HCT116 (cell line): Measurements from ENCODE around the gene TAC3. TPM values are rescaled to one million over a fixed set of nuclear protein-coding genes. Genes with fewer than 3 reads are reported as not detected.

Source experiments
- ATAC-seq: fragments of 200-7000 bp; cut with Tn5 transposase; 2 replicates; pipeline ENCODE4 v1.9.1; 2020; ENCODE audit warnings: mild to moderate bottlenecking, moderate library complexity
- BruUV-seq: library from RNA; stranded (reverse); fragments of 400-500 nt; replicated peaks from 2 replicates; lab custom pipeline; 2021; lab: Mats Ljungman, UMichigan
- CTCF ChIA-PET: fragments of 300-600 bp; sonication (Branson Sonifier 250); formaldehyde crosslinking; loops from one replicate; lab custom pipeline; 2021; ENCODE audit warnings: antibody characterized with exemption; lab: Charles Lee
- POLR2A ChIA-PET: fragments of 300-600, 350-600 bp; sonication (Branson Sonifier 250); formaldehyde crosslinking; loops from one replicate; lab custom pipeline; 2021; ENCODE audit warnings: antibody characterized with exemption; lab: Charles Lee
- RAD21 ChIA-PET, 2 experiments: fragments of 300-600 bp; sonication (Branson Sonifier 250); formaldehyde crosslinking; loops; one replicate each; lab custom pipeline; 2023; ENCODE audit warnings: low total read pairs in 2 of 2; ENCODE audit not compliant: uncharacterized antibody in 2 of 2, unreplicated experiment in 2 of 2, low non-redundant PET in 1 of 2; lab: Charles Lee
- DNase-seq: peaks from one replicate; pipeline ENCODE4 v3.0.0-alpha.2; 2010; ENCODE audit warnings: low read depth, low spot score
- H2AFZ ChIP-seq: fragments of 200-600 bp; shearing (Covaris generic), sonication (generic); 2 replicates; pipeline ENCODE4 v1.6.1; 2017; ENCODE audit warnings: low read depth, mixed run types, mixed read lengths, antibody characterized with exemption, low read length; ENCODE audit not compliant: poor library complexity, severe bottlenecking
- H3K27ac ChIP-seq: 2 replicates; pipeline ENCODE4 v1.5.1; 2012; ENCODE audit warnings: low read depth, low read length
- H3K27me3 ChIP-seq: fragments of 200-600 bp; sonication (generic); 2 replicates; pipeline ENCODE4 v1.6.1; 2016; ENCODE audit warnings: mixed run types, low read length, mixed read lengths; ENCODE audit not compliant: insufficient read depth
- H3K36me3 ChIP-seq, 2 experiments: fragments of 200-500 bp in 1 of 2; fragments of 200-600 bp in 1 of 2; sonication (Bioruptor generic) in 1 of 2; sonication (generic) in 1 of 2; 2 replicates each; pipeline versions ENCODE4 v1.5.1 to v1.6.1; 2014 to 2016; ENCODE audit warnings: low read length in 2 of 2, inconsistent platforms in 1 of 2, mixed read lengths in 1 of 2, mixed run types in 1 of 2; ENCODE audit not compliant: insufficient read depth in 2 of 2, control insufficient read depth in 1 of 2
- H3K4me1 ChIP-seq, 2 experiments: fragments of 200-600 bp in 1 of 2; sonication (generic) in 1 of 2; 2 replicates each; pipeline versions ENCODE4 v1.5.1 to v1.6.1; 2012 to 2017; ENCODE audit warnings: low read length in 2 of 2, inconsistent platforms in 1 of 2, mild to moderate bottlenecking in 1 of 2, mixed read lengths in 1 of 2, mixed run types in 1 of 2, moderate library complexity in 1 of 2; ENCODE audit not compliant: insufficient read depth in 2 of 2, control insufficient read depth in 1 of 2
- H3K4me2 ChIP-seq: fragments of 200-600 bp; sonication (generic); 2 replicates; pipeline ENCODE4 v1.6.1; 2017; ENCODE audit warnings: mixed run types, low read length, mixed read lengths
- H3K4me3 ChIP-seq, 2 experiments: fragments of 200-600 bp in 1 of 2; sonication (generic) in 1 of 2; replicated peaks in 1 of 2; 2 replicates each; pipeline ENCODE4 v1.5.1; 2011 to 2016; ENCODE audit warnings: low read length in 2 of 2, control low read depth in 1 of 2, low read depth in 1 of 2, mild to moderate bottlenecking in 1 of 2, mixed read lengths in 1 of 2, mixed run types in 1 of 2
- H3K79me2 ChIP-seq: fragments of 200-600 bp; sonication (generic); 2 replicates; pipeline ENCODE4 v1.6.1; 2017; ENCODE audit warnings: mild to moderate bottlenecking, mixed run types, low read length, moderate library complexity, mixed read lengths; ENCODE audit not compliant: insufficient read depth
- H3K9ac ChIP-seq: fragments of 200-600 bp; sonication (generic); 2 replicates; pipeline ENCODE4 v1.6.1; 2016; ENCODE audit warnings: low read length, mixed read lengths
- H3K9me2 ChIP-seq: fragments of 200-600 bp; sonication (generic), shearing (Covaris generic); 2 replicates; pipeline ENCODE4 v1.6.1; 2017; ENCODE audit warnings: mixed run types, mild to moderate bottlenecking, moderate library complexity; ENCODE audit not compliant: insufficient read depth
- H3K9me3 ChIP-seq, 2 experiments: fragments of 200-500 bp in 1 of 2; fragments of 200-600 bp in 1 of 2; sonication (Bioruptor generic) in 1 of 2; sonication (generic) in 1 of 2; 2 replicates each; pipeline ENCODE4 v1.6.1; 2014 to 2017; ENCODE audit warnings: low read length in 2 of 2, mixed read lengths in 2 of 2, inconsistent platforms in 1 of 2, low read depth in 1 of 2, mild to moderate bottlenecking in 1 of 2, mixed run types in 1 of 2, moderate library complexity in 1 of 2; ENCODE audit not compliant: control insufficient read depth in 1 of 2, insufficient read depth in 1 of 2
- H4K20me1 ChIP-seq: fragments of 200-600 bp; sonication (generic), shearing (Covaris generic); 2 replicates; pipeline ENCODE4 v1.6.1; 2017; ENCODE audit warnings: mixed run types, mild to moderate bottlenecking, moderate library complexity; ENCODE audit not compliant: insufficient read depth
- CTCF ChIP-seq, 3 experiments: fragments of 200-600 bp in 1 of 3; sonication (generic) in 1 of 3; IDR thresholded peaks in 2 of 3; conservative IDR thresholded peaks in 1 of 3; 2 replicates each; pipeline ENCODE4 v1.5.1; 2012 to 2017; ENCODE audit warnings: low read depth in 2 of 3, low read length in 2 of 3, antibody characterized with exemption in 1 of 3, borderline replicate concordance in 1 of 3, control low read depth in 1 of 3, mild to moderate bottlenecking in 1 of 3, mixed read lengths in 1 of 3, mixed run types in 1 of 3, moderate library complexity in 1 of 3; ENCODE audit not compliant: insufficient read depth in 1 of 3
- EGR1 ChIP-seq: IDR thresholded peaks from 2 replicates; pipeline ENCODE4 v1.6.1; 2012; ENCODE audit warnings: low read depth
- EZH2 ChIP-seq: fragments of 200-600 bp; sonication (generic); IDR thresholded peaks from 2 replicates; pipeline ENCODE4 v1.6.1; 2017; ENCODE audit warnings: antibody characterized with exemption, mixed run types
- FOSL1 ChIP-seq: IDR thresholded peaks from 2 replicates; pipeline ENCODE4 v1.6.1; 2012; ENCODE audit warnings: low read depth
- JUND ChIP-seq: IDR thresholded peaks from 2 replicates; pipeline ENCODE4 v1.6.1; 2012
- MAX ChIP-seq: IDR thresholded peaks from 2 replicates; pipeline ENCODE4 v1.6.1; 2012
- SRF ChIP-seq: IDR thresholded peaks from 2 replicates; pipeline ENCODE4 v1.6.1; 2012; ENCODE audit warnings: low read depth
- YY1 ChIP-seq: IDR thresholded peaks from 2 replicates; pipeline ENCODE4 v1.6.1; 2011; ENCODE audit warnings: low read length, low read depth, moderate library complexity, mild to moderate bottlenecking; ENCODE audit not compliant: insufficient replicate concordance; ENCODE audit errors: extremely low read depth
- ZFX ChIP-seq: fragments of 450-650 bp; IDR thresholded peaks from 2 replicates; pipeline ENCODE4 v1.6.1; 2017
- intact Hi-C: fragments of 100-400 bp; cut with micrococcal nuclease; formaldehyde crosslinking; loops from 2 replicates; pipeline ENCODE4 v1.10.0; 2022
- total RNA-seq: library from RNA; stranded (reverse); gene quantifications from one replicate; pipeline ENCODE4 v1.2.1, GENCODE V29; 2021; ENCODE audit not compliant: unreplicated experiment

Gene TAC3
- total RNA-seq, 1 experiment from 2014 or later: not detected

GRCh38 chr12:56995930-56996496 lies 20.3 kb downstream of the TAC3 start:
- no peaks in the 10 kb centered on the region for H3K27me3 ChIP-seq
- ATAC-seq: no peak
- no peak overlapping the region for H3K27ac ChIP-seq
- intact Hi-C loops: no loop called here
- no peaks in the 10 kb centered on the region for H4K20me1 ChIP-seq
- H3K9me2 ChIP-seq: no peaks in the 10 kb centered on the region
- POLR2A ChIA-PET: no interaction called here
- no peak for TF ChIP-seq EZH2
- no peak for TF ChIP-seq CTCF (IDR thresholded peaks at IDR 0.05 in 2 of 3, conservative IDR thresholded peaks at IDR 0.05 in 1 of 3; ENCODE audit: borderline replicate concordance in 1 of 3, insufficient read depth in 1 of 3, low read depth in 2 of 3, low read length in 2 of 3)
- TF ChIP-seq MAX: no peak
- TF ChIP-seq SRF: no peak
- no peak for TF ChIP-seq YY1
- TF ChIP-seq JUND: no peak
- no peak for TF ChIP-seq EGR1
- TF ChIP-seq ZFX: no peak
- no peak for TF ChIP-seq FOSL1
- no peak for DNase-seq
- no peak overlapping the region for H2AFZ ChIP-seq
- no peak overlapping the region for H3K9ac ChIP-seq
- peaks cover 10% of the 10 kb centered on the region in 2 experiments; a peak in 3 of 4 replicates for H3K36me3 ChIP-seq
- peaks cover 11% of the 10 kb centered on the region for H3K79me2 ChIP-seq
- H3K4me3 ChIP-seq: no peak overlapping the region
- CTCF ChIA-PET: interaction anchor here (0.6 kb wide), 1 partner anchor 11 kb away, joined by 3 read pairs; no protein-coding TSS in a partner anchor
- H3K9me3 ChIP-seq: no peaks in the 10 kb centered on the region
- H3K4me1 ChIP-seq: 0 out of 4 replicates have a peak, but pooled peaks cover 3 to 4% of the 10 kb centered on the region in 2 experiments
- RAD21 ChIA-PET: no interaction called here
- BruUV-seq: no TSS peak
- H3K4me2 ChIP-seq: no peak overlapping the region
